ENCODE measurements around the gene TAS2R39.

TAS2R39 gene

DNA sequence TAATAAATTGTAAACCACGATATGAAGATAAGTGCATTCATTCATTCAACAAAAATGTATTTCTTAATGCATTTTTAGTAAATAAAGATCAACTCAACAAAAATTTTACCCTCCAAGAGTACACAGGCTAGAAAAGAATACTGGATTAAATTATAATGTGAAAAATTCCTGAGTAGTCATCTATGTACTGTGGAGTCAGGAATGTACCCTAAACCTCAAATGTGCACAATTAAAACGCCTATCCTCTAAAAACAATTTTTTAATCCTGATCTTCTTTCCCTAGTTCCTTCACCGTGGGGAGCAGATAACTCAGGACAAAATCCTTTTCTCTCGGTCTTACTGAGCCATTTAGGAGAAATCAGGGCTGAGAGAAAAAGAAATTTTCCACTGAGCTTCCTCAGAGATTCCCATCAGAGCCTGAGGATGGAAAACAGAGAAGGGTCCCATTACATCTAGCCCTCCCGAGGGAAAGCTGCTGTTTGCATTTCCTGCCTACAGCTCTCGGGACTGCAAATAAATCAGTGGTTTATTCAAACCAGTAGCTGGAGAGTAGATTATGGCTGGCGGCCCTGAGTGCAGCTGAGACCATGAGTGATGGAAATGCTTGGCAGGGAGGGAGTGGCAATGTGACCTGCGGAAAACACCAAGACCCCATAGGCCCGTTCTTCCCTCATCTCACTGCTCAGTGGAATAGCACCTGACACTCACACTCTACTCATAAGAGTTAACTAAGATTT lies 46.0 kb downstream of the TAS2R39 start:
- no peak overlapping the region for H3K4me3 ChIP-seq (ENCODE audit: low read length)
- no peak for TF ChIP-seq ZNF274 (IDR thresholded peaks at IDR 0.05; ENCODE audit: low read depth, low read length)

DNA sequence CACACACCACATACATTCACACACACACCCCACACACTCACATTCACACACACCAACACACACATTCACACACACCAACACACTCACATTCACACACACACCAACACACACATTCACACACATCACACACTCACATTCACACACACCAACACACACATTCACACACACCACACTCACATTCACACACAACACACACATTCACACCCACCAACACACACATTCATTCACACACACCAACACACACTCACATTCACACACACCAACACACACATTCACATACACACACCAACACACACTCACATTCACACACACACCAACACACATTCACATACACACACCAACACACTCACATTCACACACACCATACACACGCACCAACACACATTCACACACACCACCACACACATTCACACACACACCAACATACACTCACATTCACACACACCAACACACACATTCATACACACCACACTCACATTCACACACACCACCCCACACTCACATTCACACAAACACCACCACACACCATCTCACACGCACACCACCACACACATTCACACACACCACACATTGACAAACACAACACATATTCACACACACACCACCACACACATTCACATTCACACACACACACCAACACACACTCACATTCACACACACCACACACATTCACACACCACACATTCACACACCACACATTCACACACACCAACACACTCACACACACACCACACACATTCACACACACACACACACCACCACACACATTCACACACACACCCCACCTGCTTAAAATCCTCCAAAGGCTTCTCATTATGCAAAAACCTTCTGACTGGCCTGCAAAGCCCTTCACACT lies 47.6 kb downstream of the TAS2R39 start:
- no peak overlapping the region for H3K4me3 ChIP-seq (ENCODE audit: low read length)
- TF ChIP-seq ZNF274 (IDR thresholded peaks at IDR 0.05; ENCODE audit: low read depth, low read length) = no peak
